K562 (cell line): ENCODE results near the gene CCL4. TPM values are rescaled to one million over a fixed set of nuclear protein-coding genes. Genes with fewer than 3 reads are reported as not detected.

Experiments
- ATAC-seq: fragments of 200-7000 bp; cut with Tn5 transposase; 3 replicates; pipeline ENCODE4 v1.9.1; 2020; ENCODE audit warnings: moderate library complexity
- BruUV-seq: library from RNA; stranded (reverse); fragments of 400-500 nt; replicated peaks from 2 replicates; lab custom pipeline; 2021; lab: Mats Ljungman, UMichigan
- CTCF ChIA-PET: fragments of 300-600 bp; formaldehyde crosslinking; extraction: SDS; loops from one replicate; lab custom pipeline; 2021; ENCODE audit warnings: low intra/inter-chr PET ratio; lab: Yijun Ruan, JAX
- POLR2A ChIA-PET: fragments of 300-600, 350-650 bp; sonication (Branson Sonifier 250); formaldehyde crosslinking; extraction: SDS; loops from one replicate; lab custom pipeline; 2021; ENCODE audit warnings: antibody characterized with exemption, inconsistent platforms; lab: Yijun Ruan, JAX
- DNase-seq, 4 experiments: peaks; one replicate each; pipeline versions ENCODE4 v3.0.0 to v3.0.0-alpha.2; 2011 to 2018; ENCODE audit warnings: low spot score in 3 of 4, mixed read lengths in 3 of 4; ENCODE audit errors: extremely low read depth in 1 of 4
- FAIRE-seq: peaks from 2 replicates; lab custom pipeline; 2011; peaks lifted over from hg19 to GRCh38; lab: Jason Lieb, UNC
- H2AFZ ChIP-seq: 2 replicates; pipeline ENCODE4 v1.6.0; 2011; ENCODE audit warnings: low read depth, low read length, control low read depth, inconsistent platforms
- H3K27ac ChIP-seq: fragments of 200-600 bp; 3 replicates; pipeline ENCODE4 v1.8.0; 2011; ENCODE audit warnings: low read depth, mild to moderate bottlenecking, control low read depth, inconsistent platforms, low read length, moderate library complexity, mixed read lengths; ENCODE audit errors: extremely low read depth
- H3K27me3 ChIP-seq, 2 experiments: fragments of 300-600 bp in 1 of 2; 2 replicates in 1 of 2; 3 replicates in 1 of 2; pipeline versions ENCODE4 v1.6.0 to v1.8.0; 2011; ENCODE audit warnings: inconsistent platforms in 2 of 2, low read length in 2 of 2, mild to moderate bottlenecking in 1 of 2, mixed read lengths in 1 of 2, moderate library complexity in 1 of 2; ENCODE audit not compliant: control insufficient read depth in 2 of 2, insufficient read depth in 2 of 2
- H3K36me3 ChIP-seq: fragments of 300-600 bp; 3 replicates; pipeline ENCODE4 v1.8.0; 2011; ENCODE audit warnings: mild to moderate bottlenecking, low read length, inconsistent platforms; ENCODE audit not compliant: control insufficient read depth, insufficient read depth
- H3K4me1 ChIP-seq, 2 experiments: fragments of 200-600 bp in 1 of 2; replicated peaks in 1 of 2; 2 replicates in 1 of 2; 3 replicates in 1 of 2; pipeline versions ENCODE4 v1.5.1 to v1.8.0; 2011; ENCODE audit warnings: inconsistent platforms in 2 of 2, low read length in 2 of 2, mild to moderate bottlenecking in 1 of 2, mixed read lengths in 1 of 2, moderate library complexity in 1 of 2; ENCODE audit not compliant: control insufficient read depth in 2 of 2, insufficient read depth in 2 of 2
- H3K4me2 ChIP-seq: 2 replicates; pipeline ENCODE4 v1.6.1; 2011; ENCODE audit warnings: low read length, control low read depth, inconsistent platforms, mixed read lengths; ENCODE audit not compliant: insufficient read depth
- H3K4me3 ChIP-seq: fragments of 200-600 bp; sonication (generic), shearing (Covaris generic); 2 replicates; pipeline ENCODE4 v1.5.1; 2016; ENCODE audit warnings: control low read depth, inconsistent platforms
- H3K79me2 ChIP-seq: fragments of 200-600 bp; 3 replicates; pipeline ENCODE4 v1.8.0; 2011; ENCODE audit warnings: low read length, inconsistent platforms; ENCODE audit not compliant: control insufficient read depth, insufficient read depth
- H3K9ac ChIP-seq, 2 experiments: 2 replicates each; pipeline versions ENCODE4 v1.6.0 to v1.6.1; 2011; ENCODE audit warnings: low read depth in 2 of 2, low read length in 2 of 2, control low read depth in 1 of 2, inconsistent platforms in 1 of 2, mild to moderate bottlenecking in 1 of 2, mixed read lengths in 1 of 2; ENCODE audit not compliant: insufficient read depth in 1 of 2
- H3K9me1 ChIP-seq: one replicate; pipeline ENCODE4 v1.6.0; 2011; ENCODE audit warnings: inconsistent platforms, mild to moderate bottlenecking, low read length, moderate library complexity; ENCODE audit not compliant: control insufficient read depth, insufficient read depth
- H3K9me3 ChIP-seq: replicated peaks from 2 replicates; pipeline ENCODE4 v1.5.1; 2011; ENCODE audit warnings: low read depth, low read length, inconsistent platforms; ENCODE audit not compliant: control insufficient read depth, insufficient read depth
- H4K20me1 ChIP-seq: replicated peaks from 2 replicates; pipeline ENCODE4 v1.6.1; 2011; ENCODE audit warnings: low read length, inconsistent platforms, mixed read lengths; ENCODE audit not compliant: control insufficient read depth, insufficient read depth
- CREM ChIP-seq: IDR thresholded peaks from 2 replicates; pipeline ENCODE4 v1.6.1; 2014; ENCODE audit warnings: antibody characterized with exemption, low read depth
- HCFC1 ChIP-seq: IDR thresholded peaks from 2 replicates; pipeline ENCODE4 v1.6.1; 2012; ENCODE audit warnings: low read depth, low read length, improper control_type of control experiment
- HOMEZ ChIP-seq: fragments of 250-450 bp; sonication (Bioruptor Pico); IDR thresholded peaks from 2 replicates; pipeline ENCODE4 v1.4.0; 2020; ENCODE audit warnings: mild to moderate bottlenecking, moderate library complexity
- ID3 ChIP-seq, 2 experiments: fragments of 250-450 bp in 1 of 2; fragments of 450-650 bp in 1 of 2; sonication (Bioruptor Pico) in 1 of 2; IDR thresholded peaks; 2 replicates each; pipeline versions ENCODE4 v1.6.1 to v1.8.0; 2016 to 2021; ENCODE audit warnings: mild to moderate bottlenecking in 2 of 2, moderate library complexity in 2 of 2, missing compliant biosample characterization in 1 of 2, missing genetic modification characterization in 1 of 2
- RBM25 ChIP-seq: fragments of 200-400 bp; formaldehyde crosslinking; IDR thresholded peaks from 2 replicates; pipeline ENCODE4 v1.6.1; 2018; ENCODE audit warnings: low read length, low read depth, moderate library complexity; ENCODE audit not compliant: severe bottlenecking
- RFX7 ChIP-seq: fragments of 250-450 bp; sonication (Bioruptor Pico); IDR thresholded peaks from 2 replicates; pipeline ENCODE4 v1.5.1; 2021; ENCODE audit warnings: mild to moderate bottlenecking
- SNRNP70 ChIP-seq: fragments of 200-400 bp; formaldehyde crosslinking; optimal IDR thresholded peaks from 2 replicates; pipeline ENCODE3; 2017; ENCODE audit warnings: low read depth, low read length
- SUPT5H ChIP-seq: fragments of 450-650 bp; IDR thresholded peaks from 2 replicates; pipeline ENCODE4 v1.6.1; 2016
- TRIM25 ChIP-seq: fragments of 450-650 bp; IDR thresholded peaks from 2 replicates; pipeline ENCODE4 v1.7.0; 2016; ENCODE audit warnings: borderline replicate concordance
- ZKSCAN1 ChIP-seq: fragments of 150-350 bp; IDR thresholded peaks from 2 replicates; pipeline ENCODE4 v1.6.1; 2016; ENCODE audit warnings: low read depth, low read length
- ZKSCAN3 ChIP-seq: fragments of 250-450 bp; sonication (Bioruptor Pico); IDR thresholded peaks from 2 replicates; pipeline ENCODE4 v1.4.0; 2020
- ZNF354B ChIP-seq: fragments of 250-450 bp; sonication (Bioruptor Pico); IDR thresholded peaks from 2 replicates; pipeline ENCODE4 v1.4.0; 2020
- ZNF551 ChIP-seq: fragments of 250-450 bp; sonication (Bioruptor Pico); IDR thresholded peaks from 2 replicates; pipeline ENCODE4 v1.5.0; 2021; ENCODE audit warnings: mild to moderate bottlenecking, moderate library complexity
- ZNF639 ChIP-seq, 2 experiments: fragments of 200-800 bp in 1 of 2; sonication (Bioruptor generic) in 1 of 2; sonication (generic) in 1 of 2; formaldehyde crosslinking in 1 of 2; IDR thresholded peaks in 1 of 2; conservative IDR thresholded peaks in 1 of 2; 2 replicates each; pipeline versions ENCODE4 v1.5.0 to v1.6.1; 2016 to 2020; ENCODE audit warnings: missing compliant biosample characterization in 1 of 2, missing genetic modification characterization in 1 of 2, missing genetic modification reagents in 1 of 2
- WGBS: fragments of 100-300 bp; shearing (Covaris generic); methylation state at CpG from one replicate; pipeline ENCODE4 v1.1.6; 2016; ENCODE audit warnings: low coverage, mixed read lengths; ENCODE audit not compliant: insufficient coverage; ENCODE audit errors: missing lambda C conversion rate; 5-methylcytosine and 5-hydroxymethylcytosine counted together
- in situ Hi-C: fragments of 300-500 bp; cut with MboI; formaldehyde crosslinking; loops from 4 replicates; pipeline ENCODE4 v1.15.0; 2018; ENCODE audit warnings: inconsistent platforms, mixed read lengths
- intact Hi-C: fragments of 100-400 bp; cut with micrococcal nuclease; formaldehyde crosslinking; loops from 2 replicates; pipeline ENCODE4 v1.14.2; 2022
- polyA plus RNA-seq, 8 experiments: library from polyadenylated mRNA; depleted of rRNA in 4 of 8; stranded (reverse) in 5 of 8; unstranded in 3 of 8; fragments of >200 nt; fragmentation: Nextera tagmentation in 2 of 8; fragmentation: Illumina TruSeq in 1 of 8; extraction: Ambion mirVana in 2 of 8; extraction: Trizol in 1 of 8; gene quantifications; 2 replicates each; pipeline versions ENCODE4 v1.2.1 to v1.2.3, GENCODE V29; 2011 to 2014; ENCODE audit warnings: inconsistent platforms in 1 of 8, missing spikeins in 1 of 8
- total RNA-seq, 7 experiments: library from RNA; depleted of rRNA in 6 of 7; stranded (reverse); fragments of >200 nt in 6 of 7; fragmentation: Illumina TruSeq in 2 of 7; extraction: Trizol in 2 of 7; gene quantifications; 2 replicates each; pipeline versions ENCODE4 v1.2.1 to v1.2.3, GENCODE V29; 2011 to 2021; ENCODE audit warnings: low replicate concordance in 1 of 7

Gene CCL4
- total and polyA plus RNA-seq, 9 of the 15 experiments (the other 6 are each of a cell fraction or from before 2014, with no cell fraction given), result 0.91 TPM; not detected in 8

- TF ChIP-seq TRIM25 (no peak), ID3 (CRISPR knock-in tag; IDR thresholded peaks at IDR 0.05) (no peak), ID3 (tag; IDR thresholded peaks at IDR 0.05) (no peak), ZNF354B (CRISPR knock-in tag) (no peak), ZKSCAN3 (CRISPR knock-in tag) (no peak), ZKSCAN1 (no peak), SNRNP70 (no peak)
Observed at GRCh38 chr17:36128411-36128978, 24.9 kb downstream of the CCL4 start (continued).

GRCh38 chr17:36129616-36130015 lies 26.0 kb downstream of the CCL4 start:
- no peak overlapping the region for H3K27ac ChIP-seq
- no peak overlapping the region for H3K4me3 ChIP-seq
- no TSS peak for BruUV-seq
- in situ Hi-C loops, result no loop called here
- H3K4me2 ChIP-seq, result no peak overlapping the region
- H3K4me1 ChIP-seq, result no peaks in the 10 kb centered on the region
- ATAC-seq (no peak), FAIRE-seq (no peak), DNase-seq (no peak)
- H3K27me3 ChIP-seq, result no peaks in the 10 kb centered on the region; a peak in 1 of 5 replicates
- H3K9me3 ChIP-seq, result no peaks in the 10 kb centered on the region
- 6% methylated on average over 1 of the region's 1 CpG for WGBS
- H4K20me1 ChIP-seq, result no peaks in the 10 kb centered on the region
- H3K9ac ChIP-seq, result no peak overlapping the region
- no peaks in the 10 kb centered on the region for H3K79me2 ChIP-seq
- H2AFZ ChIP-seq, result no peak overlapping the region
- H3K9me1 ChIP-seq, result peaks cover 3% of the 10 kb centered on the region
- ChIA-PET POLR2A (interaction anchor here (0.6 to 1.9 kb wide), 2 partner anchors 11 to 106 kb away, joined by 3 to 9 read pairs; no protein-coding TSS in a partner anchor), CTCF (no interaction called here)
- no peaks in the 10 kb centered on the region for H3K36me3 ChIP-seq
- intact Hi-C loops, result no loop called here
- TF ChIP-seq ZNF639 (CRISPR knock-in tag; conservative IDR thresholded peaks at IDR 0.05 in 1 of 2, IDR thresholded peaks at IDR 0.05 in 1 of 2), result no peak
- TF ChIP-seq HOMEZ, result no peak
- no peak for TF ChIP-seq RFX7 (CRISPR knock-in tag)
- no peak for TF ChIP-seq SUPT5H
- no peak for TF ChIP-seq ZNF551
- no peak for TF ChIP-seq RBM25
- TF ChIP-seq CREM, result no peak
- no peak for TF ChIP-seq HCFC1
